IPS-20b (cell line): ENCODE data around the gene ZNF8.

Experiments used
- H3K27ac ChIP-seq: one replicate; pipeline ENCODE4 v1.5.1; 2013; ENCODE audit warnings: low read length
- H3K27me3 ChIP-seq: 2 replicates; pipeline ENCODE4 v1.6.1; 2013; ENCODE audit warnings: mild to moderate bottlenecking, low read length, inconsistent platforms; ENCODE audit not compliant: insufficient read depth
- H3K36me3 ChIP-seq: 2 replicates; pipeline ENCODE4 v1.6.1; 2013; ENCODE audit warnings: low read depth, mild to moderate bottlenecking, inconsistent platforms, low read length, moderate library complexity; ENCODE audit not compliant: insufficient read depth
- H3K4me1 ChIP-seq: 2 replicates; pipeline ENCODE4 v1.6.1; 2013; ENCODE audit warnings: mild to moderate bottlenecking, control low read depth, inconsistent platforms, low read length, moderate library complexity; ENCODE audit not compliant: insufficient read depth
- H3K4me3 ChIP-seq: 2 replicates; pipeline ENCODE4 v1.5.1; 2013; ENCODE audit warnings: mild to moderate bottlenecking, low read length, inconsistent platforms
- H3K9ac ChIP-seq: 2 replicates; pipeline ENCODE4 v1.6.1; 2013; ENCODE audit warnings: low read depth, mild to moderate bottlenecking, inconsistent platforms, low read length, moderate library complexity
- H3K9me3 ChIP-seq: 2 replicates; pipeline ENCODE4 v1.6.1; 2013; ENCODE audit warnings: mild to moderate bottlenecking, low read depth, low read length, inconsistent platforms; ENCODE audit not compliant: insufficient read depth

ZNF8 gene

DNA sequence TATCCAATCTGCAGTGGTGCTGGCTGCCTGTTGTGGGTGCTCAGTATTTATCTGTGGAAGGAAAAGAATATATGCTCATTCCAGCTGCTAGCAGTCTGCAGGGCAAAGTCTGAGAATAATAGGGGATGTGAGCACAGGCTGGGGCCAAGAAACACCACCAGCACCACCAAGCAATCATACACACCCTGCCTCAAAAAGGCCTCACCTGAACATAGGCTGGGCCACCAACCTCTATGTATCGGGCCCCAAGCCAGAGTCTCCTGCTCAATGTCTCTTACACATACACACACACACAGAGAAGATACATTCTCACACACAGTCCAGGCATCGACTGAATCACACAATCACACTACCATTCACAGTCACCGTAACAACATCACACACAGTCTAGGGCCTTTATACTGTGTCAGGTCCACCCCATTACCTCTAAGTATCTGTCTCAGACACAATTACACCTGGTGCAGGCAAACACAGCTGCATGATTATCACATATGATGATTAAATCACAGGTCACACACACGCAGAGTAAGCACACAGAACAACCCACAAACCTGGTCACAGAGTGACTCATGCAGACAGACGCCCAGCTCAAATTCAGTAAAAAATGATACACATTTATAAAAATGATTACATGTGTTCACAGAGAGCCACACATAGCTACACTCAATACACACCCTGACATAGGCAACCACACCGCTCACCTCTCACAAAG, 46.7 kb downstream of the ZNF8 start:
- Histone ChIP-seq H3K9me3 (no peaks in the 10 kb centered on the region), H3K36me3 (no peaks in the 10 kb centered on the region), H3K9ac (peak overlapping the region; percentile 91; the same call in 1 of the 2 replicates), H3K4me3 (peak overlapping the region; percentile 93), H3K27me3 (no peaks in the 10 kb centered on the region), H3K4me1 (no peaks in the 10 kb centered on the region; the same call in 1 of the 2 replicates), H3K27ac (no peak overlapping the region)

DNA sequence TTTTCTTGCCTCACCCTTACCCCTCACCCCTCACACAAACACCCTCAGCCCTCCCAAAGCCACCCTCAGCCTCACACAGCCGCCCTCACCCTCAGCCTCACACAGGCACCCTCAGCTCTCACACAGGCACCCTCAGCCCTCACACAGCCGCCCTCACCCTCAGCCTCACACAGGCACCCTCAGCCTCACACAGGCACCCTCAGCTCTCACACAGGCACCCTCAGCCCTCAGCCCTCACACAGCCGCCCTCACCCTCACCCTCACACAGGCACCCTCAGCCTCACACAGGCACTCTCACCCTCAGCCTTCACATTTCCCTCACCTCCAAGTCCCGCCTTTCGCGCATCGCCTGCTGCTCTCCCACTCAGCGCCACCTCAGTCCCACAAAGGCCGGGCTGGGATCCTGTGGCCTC, 47.8 kb downstream of the ZNF8 start:
- peak overlapping the region; percentile 91 for H3K9ac ChIP-seq
- H3K4me1 ChIP-seq: no peaks in the 10 kb centered on the region; the same call in 1 of the 2 replicates
- H3K36me3 ChIP-seq: no peaks in the 10 kb centered on the region
- H3K27ac ChIP-seq: no peak overlapping the region
- no peaks in the 10 kb centered on the region for H3K27me3 ChIP-seq
- peak overlapping the region; percentile 93 for H3K4me3 ChIP-seq
- H3K9me3 ChIP-seq: no peaks in the 10 kb centered on the region

DNA sequence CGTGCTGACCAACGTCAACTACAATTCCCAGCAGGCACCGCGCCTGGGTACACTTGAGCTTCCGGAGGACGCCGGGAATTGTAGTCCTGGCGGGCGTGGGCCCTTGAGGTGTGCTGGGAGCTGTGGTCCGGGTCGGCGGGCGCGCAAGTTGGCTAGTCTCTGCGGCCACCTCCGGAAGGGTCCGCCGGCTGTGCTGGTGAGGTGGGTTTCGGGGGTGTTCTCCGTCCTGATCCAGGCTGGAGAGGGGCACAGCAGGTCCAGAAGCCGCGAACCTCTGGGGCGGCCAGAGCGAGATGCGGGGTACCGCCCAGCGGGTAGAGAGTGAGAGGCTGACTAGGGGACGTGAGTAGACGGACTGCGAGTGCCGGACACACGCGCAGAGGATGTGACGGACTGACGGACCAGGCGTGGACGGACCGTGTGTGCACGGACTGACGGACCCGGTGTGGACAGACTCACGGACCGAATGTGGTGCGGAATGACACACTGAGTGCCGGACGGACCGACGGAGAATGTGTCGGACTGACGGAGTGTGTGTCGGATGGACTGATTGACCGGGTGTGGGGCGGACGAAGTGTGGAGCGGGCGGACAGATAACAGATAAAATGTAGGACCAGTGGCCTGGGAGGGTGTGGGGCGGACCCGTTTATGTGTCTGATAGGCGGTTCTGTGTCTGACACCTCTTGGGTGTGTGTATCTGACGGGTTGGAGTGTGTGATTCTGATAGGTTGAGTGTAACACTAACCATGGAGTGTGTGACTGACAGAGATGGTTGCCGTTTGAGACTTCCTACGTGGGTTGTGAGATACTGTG, 48.4 kb downstream of the ZNF8 start, which contains the start of gene ZSCAN22:
ZSCAN22 (plus strand) TSS at position 81 of the 813 bp plus-strand sequence. CDS start 7,809 bp downstream, outside the sequence.
- H3K9ac ChIP-seq: peak within 1 kb of the TSS; percentile 91
- H3K9me3 ChIP-seq: no peaks in the 10 kb centered on the region
- H3K36me3 ChIP-seq: no peaks in the 10 kb centered on the region
- no peaks in the 10 kb centered on the region for H3K27me3 ChIP-seq
- no peaks in the 10 kb centered on the region; the same call in 1 of the 2 replicates for H3K4me1 ChIP-seq
- peak within 1 kb of the TSS; percentile 93 for H3K4me3 ChIP-seq
- H3K27ac ChIP-seq: no peak within 1 kb of the TSS

DNA sequence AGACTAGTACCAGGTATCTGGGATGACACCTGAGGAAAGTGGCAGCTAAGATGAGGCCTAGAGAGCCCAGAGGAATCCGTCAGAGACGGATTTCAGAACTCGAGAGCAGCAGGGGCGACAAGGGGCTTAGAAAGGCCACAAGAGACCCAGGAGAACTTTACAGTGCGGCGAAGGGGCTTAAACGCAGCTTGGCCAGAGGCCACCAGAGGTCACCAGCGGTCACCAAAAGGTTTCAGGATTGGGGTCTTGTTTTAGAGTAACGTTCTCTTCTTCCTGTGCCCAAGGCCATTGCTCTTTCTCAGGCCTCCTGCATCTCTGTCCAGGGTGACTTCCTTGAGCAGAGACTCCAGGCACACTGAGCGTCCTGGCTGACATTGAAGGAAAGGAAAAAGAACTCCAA, 50.2 kb downstream of the ZNF8 start:
- no peaks in the 10 kb centered on the region for H3K27me3 ChIP-seq
- no peaks in the 10 kb centered on the region; the same call in 1 of the 2 replicates for H3K4me1 ChIP-seq
- H3K4me3 ChIP-seq: no peak overlapping the region
- H3K9me3 ChIP-seq: no peaks in the 10 kb centered on the region
- H3K9ac ChIP-seq: no peak overlapping the region
- no peaks in the 10 kb centered on the region for H3K36me3 ChIP-seq
- H3K27ac ChIP-seq: no peak overlapping the region

DNA sequence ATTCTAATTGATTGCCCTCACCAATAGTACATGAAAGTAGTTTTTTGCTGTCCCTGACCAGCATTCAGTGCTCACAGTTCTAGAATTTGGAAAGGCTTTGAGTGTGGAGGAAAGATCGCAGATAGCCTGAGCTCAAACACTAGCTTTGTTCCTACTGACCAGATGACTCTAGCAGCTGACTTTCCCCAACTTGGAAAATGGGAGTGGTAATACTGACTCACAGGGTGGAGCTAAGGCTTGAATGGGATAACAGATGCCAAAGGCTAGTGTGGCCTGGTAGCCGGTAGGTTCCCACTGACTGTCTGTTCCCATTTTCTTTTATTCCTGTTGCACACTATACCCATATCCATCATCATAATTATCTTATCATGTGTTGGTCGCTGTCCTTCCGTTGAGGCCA, 51.7 kb downstream of the ZNF8 start:
- Histone ChIP-seq H3K4me1 (no peaks in the 10 kb centered on the region; the same call in 1 of the 2 replicates), H3K4me3 (no peak overlapping the region), H3K9me3 (no peaks in the 10 kb centered on the region), H3K27me3 (no peaks in the 10 kb centered on the region), H3K9ac (no peak overlapping the region), H3K27ac (no peak overlapping the region), H3K36me3 (0 out of 2 replicates have a peak, but pooled peaks cover 2% of the 10 kb centered on the region)

DNA sequence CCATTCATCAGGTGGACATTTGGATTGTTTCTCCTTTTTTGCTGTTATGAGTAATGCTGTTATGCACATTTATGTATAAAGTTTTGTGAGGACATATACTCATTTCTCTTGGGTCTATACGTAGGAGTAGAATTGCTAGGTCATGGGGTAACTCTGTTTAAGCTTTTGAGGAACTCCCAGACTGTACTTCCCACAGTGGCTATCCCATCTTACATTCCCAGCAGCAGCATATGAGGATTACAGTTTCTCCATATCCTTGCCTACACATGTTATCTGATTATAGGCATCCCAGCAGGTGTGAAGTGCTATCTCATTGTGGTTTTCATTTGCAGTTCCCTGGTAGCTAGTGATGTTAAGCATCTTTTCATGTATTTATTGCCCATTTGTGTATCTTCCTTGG, 53.9 kb downstream of the ZNF8 start:
- Histone ChIP-seq H3K9me3 (no peaks in the 10 kb centered on the region), H3K36me3 (peaks cover 11% of the 10 kb centered on the region; the same call in 1 of the 2 replicates), H3K4me1 (no peaks in the 10 kb centered on the region), H3K4me3 (no peak overlapping the region), H3K27me3 (no peaks in the 10 kb centered on the region), H3K9ac (no peak overlapping the region), H3K27ac (no peak overlapping the region)

DNA sequence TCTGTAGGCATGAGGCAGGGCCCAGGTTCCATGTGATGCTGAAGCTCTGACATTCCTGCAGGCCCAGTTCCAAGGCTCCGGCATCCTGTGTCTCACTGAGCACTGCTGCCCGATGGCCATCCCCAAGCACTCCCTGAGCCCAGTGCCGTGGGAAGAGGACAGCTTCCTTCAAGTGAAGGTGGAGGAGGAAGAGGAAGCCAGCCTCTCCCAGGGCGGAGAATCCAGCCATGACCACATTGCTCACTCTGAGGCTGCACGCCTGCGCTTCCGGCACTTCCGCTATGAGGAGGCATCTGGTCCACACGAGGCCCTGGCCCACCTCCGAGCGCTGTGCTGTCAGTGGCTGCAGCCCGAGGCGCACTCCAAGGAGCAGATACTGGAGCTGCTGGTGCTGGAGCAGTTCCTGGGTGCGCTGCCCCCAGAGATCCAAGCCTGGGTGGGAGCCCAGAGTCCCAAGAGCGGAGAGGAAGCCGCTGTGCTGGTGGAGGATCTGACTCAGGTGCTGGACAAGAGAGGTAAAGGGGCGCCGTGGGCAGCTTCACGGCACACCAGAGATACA, 56.0 kb downstream of the ZNF8 start:
- no peaks in the 10 kb centered on the region for H3K4me1 ChIP-seq
- no peak overlapping the region for H3K9ac ChIP-seq
- peaks cover 21% of the 10 kb centered on the region; the same call in 1 of the 2 replicates for H3K36me3 ChIP-seq

DNA sequence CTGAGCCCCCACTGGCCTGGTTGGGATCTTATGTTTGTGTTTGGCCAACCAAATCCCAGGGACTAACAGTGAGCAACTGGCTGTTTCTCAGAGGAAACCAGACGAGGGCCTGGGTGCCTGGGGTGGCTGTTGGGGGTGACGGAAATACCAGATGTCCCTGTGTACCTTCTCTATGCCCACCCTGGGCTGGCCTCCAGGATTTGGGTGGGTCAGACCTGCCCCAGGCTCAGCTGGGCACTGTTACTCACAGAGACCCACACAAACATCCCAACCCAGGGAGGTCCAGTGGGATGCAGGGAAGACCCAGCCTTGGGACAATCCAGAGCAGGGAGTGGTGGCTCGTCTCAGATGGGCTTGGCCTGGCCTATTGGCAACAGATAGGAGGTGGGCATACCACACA, 56.9 kb downstream of the ZNF8 start:
- Histone ChIP-seq H3K9ac (no peak overlapping the region), H3K9me3 (peaks cover 6% of the 10 kb centered on the region; the same call in 1 of the 2 replicates), H3K27me3 (no peaks in the 10 kb centered on the region), H3K36me3 (peaks cover 21% of the 10 kb centered on the region; the same call in 1 of the 2 replicates), H3K27ac (no peak overlapping the region), H3K4me1 (no peaks in the 10 kb centered on the region), H3K4me3 (no peak overlapping the region)

More for the DNA sequence above, 56.0 kb downstream of the ZNF8 start:
- no peak overlapping the region for H3K27ac ChIP-seq
- no peaks in the 10 kb centered on the region for H3K27me3 ChIP-seq
- peaks cover 6% of the 10 kb centered on the region; the same call in 1 of the 2 replicates for H3K9me3 ChIP-seq
- no peak overlapping the region for H3K4me3 ChIP-seq

DNA sequence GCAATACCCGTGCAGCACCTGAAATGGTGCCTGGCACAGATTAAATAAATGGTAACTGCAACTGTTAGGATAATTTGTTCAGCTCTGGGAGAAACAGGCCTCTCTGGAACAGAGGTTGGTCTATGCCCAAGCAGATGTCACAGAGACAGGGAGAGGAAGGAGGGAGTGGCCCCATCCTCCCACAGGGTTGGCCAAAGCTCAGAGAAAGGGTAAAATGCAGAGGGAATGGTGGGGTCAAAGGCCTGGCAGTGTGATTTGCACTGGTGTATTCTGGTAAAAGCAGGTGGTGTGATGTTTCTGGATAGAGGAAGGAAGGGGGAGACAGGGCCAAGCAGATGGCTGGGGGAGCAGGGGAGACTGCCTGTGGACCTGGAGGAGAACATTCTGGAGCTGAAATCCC, 57.5 kb downstream of the ZNF8 start:
- Histone ChIP-seq H3K4me3 (no peak overlapping the region), H3K9me3 (peaks cover 6% of the 10 kb centered on the region; the same call in 1 of the 2 replicates), H3K27me3 (no peaks in the 10 kb centered on the region), H3K4me1 (no peaks in the 10 kb centered on the region), H3K27ac (no peak overlapping the region), H3K9ac (no peak overlapping the region), H3K36me3 (peaks cover 21% of the 10 kb centered on the region; the same call in 1 of the 2 replicates)

DNA sequence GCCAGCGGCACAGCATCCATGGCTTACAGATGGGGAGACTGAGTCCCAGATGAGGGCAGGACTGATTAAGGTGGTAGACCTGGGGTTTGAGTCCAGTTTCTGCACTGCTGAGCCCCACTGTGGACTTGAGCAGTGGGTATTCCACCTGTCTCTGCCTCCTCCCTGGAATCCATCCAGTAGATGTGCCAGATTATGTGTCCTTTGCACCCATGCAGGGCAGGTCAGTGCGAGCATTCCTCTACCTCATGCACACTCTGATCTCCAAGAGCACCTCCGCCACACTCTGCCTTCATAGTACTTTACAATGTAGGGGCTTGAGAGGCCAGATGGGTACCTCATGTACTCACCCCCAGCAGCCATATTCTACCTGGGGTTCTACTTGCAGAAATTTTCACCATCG, 58.1 kb downstream of the ZNF8 start:
- no peak overlapping the region for H3K27ac ChIP-seq
- peaks cover 6% of the 10 kb centered on the region; the same call in 1 of the 2 replicates for H3K9me3 ChIP-seq
- no peak overlapping the region for H3K9ac ChIP-seq
- no peak overlapping the region for H3K4me3 ChIP-seq
- H3K36me3 ChIP-seq: peaks cover 21% of the 10 kb centered on the region; the same call in 1 of the 2 replicates
- H3K4me1 ChIP-seq: no peaks in the 10 kb centered on the region
- no peaks in the 10 kb centered on the region for H3K27me3 ChIP-seq

DNA sequence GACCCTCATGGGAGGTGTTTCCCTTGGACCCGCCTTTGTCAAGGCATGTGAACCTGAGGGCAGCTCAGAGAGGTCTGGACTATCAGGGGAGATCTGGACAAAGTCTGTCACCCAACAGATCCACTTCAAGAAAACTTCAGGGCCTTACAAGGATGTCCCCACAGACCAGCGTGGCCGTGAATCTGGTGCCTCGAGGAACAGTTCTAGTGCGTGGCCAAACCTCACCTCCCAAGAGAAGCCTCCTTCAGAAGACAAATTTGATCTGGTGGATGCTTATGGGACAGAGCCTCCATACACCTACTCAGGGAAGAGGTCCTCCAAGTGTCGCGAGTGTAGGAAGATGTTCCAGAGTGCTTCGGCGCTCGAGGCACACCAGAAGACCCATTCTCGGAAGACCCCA, 59.6 kb downstream of the ZNF8 start:
- peaks cover 21% of the 10 kb centered on the region; the same call in 1 of the 2 replicates for H3K36me3 ChIP-seq
- H3K4me1 ChIP-seq: no peaks in the 10 kb centered on the region
- H3K27me3 ChIP-seq: no peaks in the 10 kb centered on the region
- no peak overlapping the region for H3K27ac ChIP-seq
- H3K9ac ChIP-seq: no peak overlapping the region
- H3K9me3 ChIP-seq: peaks cover 6% of the 10 kb centered on the region; the same call in 1 of the 2 replicates
- no peak overlapping the region for H3K4me3 ChIP-seq
